Natural killer cell (primary cell): ENCODE data around the gene ACAP1. TPM values are rescaled to one million over a fixed set of nuclear protein-coding genes. Genes with fewer than 3 reads are reported as not detected.

ENCODE experiments used
- ATAC-seq, 3 donors: fragments of 150-1000 bp in 2 of 3; fragments of 200-7000 bp in 1 of 3; cut with Tn5 transposase; 1 replicate in 1 of 3; 2 replicates in 2 of 3; pipeline ENCODE4 v1.10.0; 2021; ENCODE audit warnings: mild to moderate bottlenecking in 2 of 3, moderate library complexity in 2 of 3
- DNase-seq, 2 donors: peaks; one replicate each; pipeline versions ENCODE4 v3.0.0 to v3.0.0-alpha.2; 2013 to 2021; ENCODE audit warnings: mixed read lengths in 1 of 2
- H3K27ac ChIP-seq: one replicate; pipeline ENCODE4 v1.5.1; 2013; ENCODE audit warnings: mild to moderate bottlenecking, low read length
- H3K27me3 ChIP-seq: one replicate; pipeline ENCODE4 v1.6.1; 2013; ENCODE audit warnings: low read length; ENCODE audit not compliant: control insufficient read depth, insufficient read depth
- H3K36me3 ChIP-seq: one replicate; pipeline ENCODE4 v1.6.1; 2013; ENCODE audit warnings: low read length; ENCODE audit not compliant: control insufficient read depth, insufficient read depth
- H3K4me1 ChIP-seq: one replicate; pipeline ENCODE4 v1.6.1; 2013; ENCODE audit warnings: low read length; ENCODE audit not compliant: control insufficient read depth, insufficient read depth
- H3K4me3 ChIP-seq: one replicate; pipeline ENCODE4 v1.5.1; 2013; ENCODE audit warnings: low read length
- H3K9me3 ChIP-seq: one replicate; pipeline ENCODE4 v1.6.1; 2013; ENCODE audit warnings: low read length; ENCODE audit not compliant: control insufficient read depth, insufficient read depth
- H3K27ac Mint-ChIP-seq, 2 donors: one replicate each; pipeline ENCODE4 v1.8.0; 2022; ENCODE audit warnings: mild to moderate bottlenecking in 2 of 2, mixed read lengths in 2 of 2, moderate library complexity in 1 of 2
- H3K27me3 Mint-ChIP-seq, 2 donors: one replicate each; pipeline ENCODE4 v1.8.0; 2022; ENCODE audit warnings: low read depth in 2 of 2, mixed read lengths in 2 of 2
- H3K36me3 Mint-ChIP-seq: one replicate; pipeline ENCODE4 v1.8.0; 2022; ENCODE audit warnings: mixed read lengths
- H3K4me1 Mint-ChIP-seq, 2 donors: one replicate each; pipeline ENCODE4 v1.8.0; 2022; ENCODE audit warnings: mixed read lengths in 2 of 2
- H3K4me3 Mint-ChIP-seq: one replicate; pipeline ENCODE4 v1.8.0; 2022; ENCODE audit warnings: mild to moderate bottlenecking, moderate library complexity, mixed read lengths
- H3K9me3 Mint-ChIP-seq, 2 donors: one replicate each; pipeline ENCODE4 v1.8.0; 2022; ENCODE audit warnings: mixed read lengths in 2 of 2
- CTCF ChIP-seq: fragments of 200-600 bp; IDR thresholded peaks from one replicate; pipeline ENCODE4 v1.8.0; 2022; ENCODE audit warnings: antibody characterized with exemption
- WGBS: methylation state at CpG from one replicate; pipeline ENCODE4 v1.1.7; 2013; ENCODE audit warnings: missing lambda C conversion rate; ENCODE audit not compliant: insufficient coverage; 5-methylcytosine and 5-hydroxymethylcytosine counted together
- intact Hi-C: fragments of 100-400 bp; cut with micrococcal nuclease; formaldehyde crosslinking; loops from one replicate; pipeline ENCODE4 v1.14.2; 2022
- total RNA-seq, 4 donors: library from RNA; stranded (reverse); fragments of 120-200 nt in 1 of 4; gene quantifications; one replicate each; pipeline versions ENCODE4 v1.2.3 to v1.2.4, GENCODE V29; 2013 to 2022

ACAP1 gene
- total RNA-seq, 3 donors from 2014 or later (not counting 1 experiment from before 2014, with no cell fraction given), result 526 to 590 (median 540) TPM

DNA sequence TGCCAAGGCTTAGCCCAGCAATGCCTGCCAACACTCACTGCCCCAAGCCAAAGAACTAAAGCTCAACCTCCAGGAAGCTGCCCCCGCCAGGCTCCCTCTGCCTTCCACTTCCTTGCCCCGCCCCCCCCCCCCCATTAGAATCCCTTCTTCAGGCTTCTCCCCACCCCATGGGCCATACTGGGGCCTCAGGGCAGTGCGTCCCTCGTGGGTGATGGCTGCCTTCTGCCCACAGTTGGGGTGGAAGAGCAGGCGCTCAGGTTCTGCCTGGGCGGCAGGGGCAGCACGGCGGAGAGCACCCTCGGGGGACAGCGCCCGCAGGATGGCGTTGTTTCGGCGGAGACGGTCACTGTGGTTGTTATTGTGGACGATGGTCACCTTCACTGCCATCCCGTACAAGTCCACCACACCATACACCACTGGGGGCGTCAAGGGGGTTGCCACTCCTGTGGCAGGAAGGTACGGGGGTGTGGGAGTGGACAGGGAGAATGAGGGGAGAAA lies 11.2 kb upstream of the ACAP1 start:
- intact Hi-C loops, result no loop called here
- H3K4me1 Mint-ChIP-seq, result peaks cover 19 to 32% of the 10 kb centered on the region in 2 donors
- H3K4me3 Mint-ChIP-seq, result no peak overlapping the region
- H3K27me3 ChIP-seq, result no peaks in the 10 kb centered on the region
- H3K9me3 Mint-ChIP-seq, result no peaks in the 10 kb centered on the region
- ATAC-seq (no peak), DNase-seq (no peak)
- TF ChIP-seq CTCF, result no peak
- no peaks in the 10 kb centered on the region for H3K27me3 Mint-ChIP-seq
- H3K27ac Mint-ChIP-seq, result no peak overlapping the region
- WGBS, result 98% methylated on average over 9 of the region's 19 CpGs
- H3K4me1 ChIP-seq, result peaks cover 19% of the 10 kb centered on the region
- H3K27ac ChIP-seq, result no peak overlapping the region
- H3K9me3 ChIP-seq, result no peaks in the 10 kb centered on the region
- no peaks in the 10 kb centered on the region for H3K36me3 Mint-ChIP-seq
- H3K4me3 ChIP-seq, result no peak overlapping the region
- peaks cover 43% of the 10 kb centered on the region for H3K36me3 ChIP-seq

DNA sequence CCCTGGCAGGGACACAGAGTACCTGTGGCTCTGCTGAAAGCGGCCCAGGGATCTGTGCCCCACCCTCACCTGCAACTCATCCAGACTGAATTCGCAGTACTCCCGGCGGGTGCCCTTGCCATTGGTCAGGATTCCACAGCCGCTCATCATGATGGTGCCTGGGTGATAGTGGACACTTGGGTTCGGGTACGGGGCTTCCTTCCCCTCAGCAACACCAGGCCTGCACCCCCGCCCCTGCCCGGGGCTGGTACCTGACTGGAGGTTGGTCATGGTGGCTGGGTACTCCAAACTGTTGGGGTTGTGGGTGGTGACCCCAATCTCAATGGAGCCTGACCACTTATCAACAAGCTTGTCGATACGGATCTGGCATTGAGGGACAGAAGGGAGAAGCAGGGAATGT lies 10.1 kb upstream of the ACAP1 start:
- 94% methylated on average over 11 of the region's 11 CpGs for WGBS
- intact Hi-C loops, result no loop called here
- ATAC-seq (no peak), DNase-seq (no peak)
- TF ChIP-seq CTCF, result no peak
- Mint-ChIP-seq H3K36me3 (no peaks in the 10 kb centered on the region), H3K9me3 (no peaks in the 10 kb centered on the region), H3K27me3 (no peaks in the 10 kb centered on the region), H3K4me1 (peaks cover 21 to 40% of the 10 kb centered on the region in 2 donors), H3K27ac (no peak overlapping the region), H3K4me3 (no peak overlapping the region)
- Histone ChIP-seq H3K4me1 (peaks cover 27% of the 10 kb centered on the region), H3K36me3 (peaks cover 33% of the 10 kb centered on the region), H3K9me3 (no peaks in the 10 kb centered on the region), H3K27me3 (no peaks in the 10 kb centered on the region), H3K27ac (no peak overlapping the region), H3K4me3 (no peak overlapping the region)

DNA sequence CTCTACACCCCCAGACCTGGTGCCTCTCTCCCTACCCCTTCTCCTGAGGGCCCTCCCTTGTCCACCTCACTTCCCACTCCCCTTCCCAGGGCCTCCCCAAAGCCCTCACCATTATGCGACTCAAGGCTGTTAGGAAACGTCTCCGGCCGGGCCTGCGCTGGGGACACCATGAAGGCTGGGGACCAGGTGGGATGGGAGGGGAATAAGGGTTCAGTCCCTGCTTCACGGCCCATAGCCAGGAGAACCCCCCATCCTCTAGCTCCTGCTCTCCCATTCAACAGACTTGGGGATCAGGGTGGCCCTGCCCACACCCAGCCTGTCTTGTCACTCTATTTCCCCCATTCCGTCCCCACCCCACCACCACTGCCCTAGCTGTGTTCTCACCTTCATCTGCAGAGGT lies 9.3 kb upstream of the ACAP1 start:
- no peak for TF ChIP-seq CTCF
- Mint-ChIP-seq H3K4me3 (no peak overlapping the region), H3K27ac (peak overlapping the region in 1 of 2 donors; percentile 62), H3K36me3 (no peaks in the 10 kb centered on the region), H3K27me3 (no peaks in the 10 kb centered on the region), H3K9me3 (no peaks in the 10 kb centered on the region), H3K4me1 (peaks cover 21 to 40% of the 10 kb centered on the region in 2 donors)
- 100% methylated on average over 1 of the region's 7 CpGs for WGBS
- Histone ChIP-seq H3K27ac (no peak overlapping the region), H3K9me3 (no peaks in the 10 kb centered on the region), H3K4me3 (no peak overlapping the region), H3K36me3 (peaks cover 24% of the 10 kb centered on the region), H3K4me1 (peaks cover 31% of the 10 kb centered on the region), H3K27me3 (no peaks in the 10 kb centered on the region)
- intact Hi-C loops, result no loop called here
- ATAC-seq, result no peak
- no peak for DNase-seq

- 89% methylated on average over 16 of the region's 17 CpGs for WGBS
- Histone ChIP-seq H3K4me1 (peaks cover 35% of the 10 kb centered on the region), H3K27me3 (no peaks in the 10 kb centered on the region), H3K9me3 (no peaks in the 10 kb centered on the region), H3K27ac (no peak overlapping the region), H3K36me3 (peaks cover 20% of the 10 kb centered on the region), H3K4me3 (no peak overlapping the region)
- H3K27me3 Mint-ChIP-seq, result no peaks in the 10 kb centered on the region
- ATAC-seq (no peak), DNase-seq (no peak)
- H3K27ac Mint-ChIP-seq, result peak overlapping the region; percentile 89 to 97
- TF ChIP-seq CTCF, result no peak
- no peaks in the 10 kb centered on the region for H3K36me3 Mint-ChIP-seq
- no peaks in the 10 kb centered on the region for H3K9me3 Mint-ChIP-seq
- intact Hi-C loops, result no loop called here
- H3K4me1 Mint-ChIP-seq, result peaks cover 21 to 40% of the 10 kb centered on the region in 2 donors
- H3K4me3 Mint-ChIP-seq, result no peak overlapping the region
Measured at GRCh38 chr17:7327501-7327900, 8.8 kb upstream of the ACAP1 start.
